ENCODE data around the gene STK17A. TPM values are rescaled to one million over a fixed set of nuclear protein-coding genes. Genes with fewer than 3 reads are reported as not detected.
A peak's percentile ranks its signal among the peaks of the same experiment; 100 is the strongest.

STK17A gene
- polyA plus RNA-seq, 3 donors = 2.8 to 14.1 (median 9.5) TPM

DNA sequence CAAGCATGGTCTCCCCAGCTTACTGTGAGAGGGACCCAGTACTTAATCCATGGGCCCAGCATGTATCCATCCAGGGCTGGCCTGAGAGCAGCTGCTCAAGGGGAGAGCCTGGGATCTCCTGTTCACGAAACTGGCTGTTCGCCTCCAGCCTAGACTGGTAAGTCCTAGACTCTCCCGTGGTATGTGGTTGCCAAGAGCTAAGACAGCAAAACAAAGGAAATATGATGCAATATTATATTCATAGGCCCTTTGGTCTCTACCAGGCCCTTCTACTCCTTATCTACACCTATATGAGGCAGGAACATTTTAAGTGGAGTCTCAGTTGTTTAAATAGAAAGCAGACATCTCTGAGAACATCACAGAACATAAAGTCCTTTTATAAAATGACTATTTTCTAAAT lies 28.9 kb upstream of the STK17A start:
- Histone ChIP-seq H3K4me2 (replicated peaks; ENCODE audit: extremely low read depth, low read length, poor library complexity, severe bottlenecking) (no peak overlapping the region), H4K20me1 (ENCODE audit: insufficient read depth, low read length) (no peaks in the 10 kb centered on the region), H3K79me2 (ENCODE audit: insufficient read depth, low read length) (no peaks in the 10 kb centered on the region), H3K4me3 (replicated peaks in 1 of 3; ENCODE audit: low read depth in 2 of 3, low read length in 3 of 3) (no peak overlapping the region), H3K27me3 (ENCODE audit: control insufficient read depth in 2 of 2, insufficient read depth in 2 of 2, low read length in 2 of 2) (no peaks in the 10 kb centered on the region), H3K9ac (ENCODE audit: insufficient read depth, low read length, poor library complexity, severe bottlenecking) (no peak overlapping the region), H3K36me3 (replicated peaks in 1 of 2; ENCODE audit: control insufficient read depth in 1 of 2, insufficient read depth in 2 of 2, low read length in 2 of 2) (no peaks in the 10 kb centered on the region), H3K4me1 (ENCODE audit: control insufficient read depth in 1 of 2, insufficient read depth in 2 of 2, low read length in 2 of 2) (no peaks in the 10 kb centered on the region), H3K9me3 (replicated peaks in 1 of 2; ENCODE audit: control insufficient read depth in 1 of 2, insufficient read depth in 1 of 2, low read length in 2 of 2) (no peaks in the 10 kb centered on the region), H3K27ac (ENCODE audit: low read depth in 1 of 2, low read length in 2 of 2) (no peak overlapping the region), H2AFZ (ENCODE audit: insufficient read depth, low read depth, low read length, poor library complexity, severe bottlenecking) (no peak overlapping the region)
- H3K9me3 Mint-ChIP-seq = no peaks in the 10 kb centered on the region
- no CpG with 5 or more reads among the region's 3 CpGs for WGBS (ENCODE audit: insufficient coverage)
- peak overlapping the region in 1 of 7 donors; percentile 46 for H3K27ac Mint-ChIP-seq
- peak in 1 of 3 donors; percentile 4 for DNase-seq
- intact Hi-C loops (cut with micrococcal nuclease) = no loop called here
- peaks cover 5% of the 10 kb centered on the region for H3K4me1 Mint-ChIP-seq
- TF ChIP-seq, protein P1, sequence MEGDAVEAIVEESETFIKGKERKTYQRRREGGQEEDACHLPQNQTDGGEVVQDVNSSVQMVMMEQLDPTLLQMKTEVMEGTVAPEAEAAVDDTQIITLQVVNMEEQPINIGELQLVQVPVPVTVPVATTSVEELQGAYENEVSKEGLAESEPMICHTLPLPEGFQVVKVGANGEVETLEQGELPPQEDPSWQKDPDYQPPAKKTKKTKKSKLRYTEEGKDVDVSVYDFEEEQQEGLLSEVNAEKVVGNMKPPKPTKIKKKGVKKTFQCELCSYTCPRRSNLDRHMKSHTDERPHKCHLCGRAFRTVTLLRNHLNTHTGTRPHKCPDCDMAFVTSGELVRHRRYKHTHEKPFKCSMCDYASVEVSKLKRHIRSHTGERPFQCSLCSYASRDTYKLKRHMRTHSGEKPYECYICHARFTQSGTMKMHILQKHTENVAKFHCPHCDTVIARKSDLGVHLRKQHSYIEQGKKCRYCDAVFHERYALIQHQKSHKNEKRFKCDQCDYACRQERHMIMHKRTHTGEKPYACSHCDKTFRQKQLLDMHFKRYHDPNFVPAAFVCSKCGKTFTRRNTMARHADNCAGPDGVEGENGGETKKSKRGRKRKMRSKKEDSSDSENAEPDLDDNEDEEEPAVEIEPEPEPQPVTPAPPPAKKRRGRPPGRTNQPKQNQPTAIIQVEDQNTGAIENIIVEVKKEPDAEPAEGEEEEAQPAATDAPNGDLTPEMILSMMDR (IDR thresholded peaks at IDR 0.05) = no peak
- no peaks in the 10 kb centered on the region for H3K36me3 Mint-ChIP-seq
- H3K27me3 Mint-ChIP-seq (ENCODE audit: low read depth in 3 of 3) = peaks cover 9 to 15% (median 13%) of the 10 kb centered on the region in 3 donors
- no peak overlapping the region for H3K4me3 Mint-ChIP-seq

DNA sequence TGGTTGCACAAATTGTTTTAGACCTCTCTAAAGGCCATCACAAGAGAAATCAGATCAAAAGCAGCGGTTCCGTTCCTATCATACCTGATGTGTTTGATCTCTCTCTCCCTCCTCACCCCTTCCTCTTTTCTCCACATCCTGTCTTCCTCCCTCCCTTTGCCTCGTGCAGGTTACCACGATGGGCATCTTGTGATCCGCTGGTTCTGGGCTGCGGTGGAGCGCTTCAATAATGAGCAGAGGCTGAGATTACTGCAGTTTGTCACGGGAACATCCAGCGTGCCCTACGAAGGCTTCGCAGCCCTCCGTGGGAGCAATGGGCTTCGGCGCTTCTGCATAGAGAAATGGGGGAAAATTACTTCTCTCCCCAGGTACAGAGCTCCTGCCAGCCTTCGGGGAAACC lies 28.5 kb upstream of the STK17A start:
- DNase-seq = no peak
- intact Hi-C loops (cut with micrococcal nuclease) = no loop called here

More for the DNA sequence above, 28.5 kb upstream of the STK17A start:
- Histone ChIP-seq H3K36me3 (replicated peaks in 1 of 2; ENCODE audit: control insufficient read depth in 1 of 2, insufficient read depth in 2 of 2, low read length in 2 of 2) (no peaks in the 10 kb centered on the region), H3K79me2 (ENCODE audit: insufficient read depth, low read length) (no peaks in the 10 kb centered on the region), H3K9ac (ENCODE audit: insufficient read depth, low read length, poor library complexity, severe bottlenecking) (no peak overlapping the region), H3K27ac (ENCODE audit: low read depth in 1 of 2, low read length in 2 of 2) (no peak overlapping the region), H3K4me2 (replicated peaks; ENCODE audit: extremely low read depth, low read length, poor library complexity, severe bottlenecking) (no peak overlapping the region), H3K4me3 (replicated peaks in 1 of 3; ENCODE audit: low read depth in 2 of 3, low read length in 3 of 3) (no peak overlapping the region), H2AFZ (ENCODE audit: insufficient read depth, low read depth, low read length, poor library complexity, severe bottlenecking) (no peak overlapping the region), H3K9me3 (replicated peaks in 1 of 2; ENCODE audit: control insufficient read depth in 1 of 2, insufficient read depth in 1 of 2, low read length in 2 of 2) (no peaks in the 10 kb centered on the region), H4K20me1 (ENCODE audit: insufficient read depth, low read length) (no peaks in the 10 kb centered on the region), H3K27me3 (ENCODE audit: control insufficient read depth in 2 of 2, insufficient read depth in 2 of 2, low read length in 2 of 2) (no peaks in the 10 kb centered on the region), H3K4me1 (ENCODE audit: control insufficient read depth in 1 of 2, insufficient read depth in 2 of 2, low read length in 2 of 2) (no peaks in the 10 kb centered on the region)
- H3K36me3 Mint-ChIP-seq = no peaks in the 10 kb centered on the region
- peak overlapping the region in 2 of 7 donors; percentile 9 to 73 for H3K27ac Mint-ChIP-seq
- no peaks in the 10 kb centered on the region for H3K9me3 Mint-ChIP-seq
- H3K27me3 Mint-ChIP-seq (ENCODE audit: low read depth in 3 of 3) = peaks cover 9 to 15% (median 13%) of the 10 kb centered on the region in 3 donors
- TF ChIP-seq, protein P1 (IDR thresholded peaks at IDR 0.05) = no peak
- WGBS (ENCODE audit: insufficient coverage) = 77% methylated on average over 3 of the region's 15 CpGs
- H3K4me1 Mint-ChIP-seq = peaks cover 5% of the 10 kb centered on the region
- peak overlapping the region in 1 of 2 donors; percentile 20 for H3K4me3 Mint-ChIP-seq

Data from CD14-positive monocyte (primary cell).